ENCODE measurements around the gene ARSA.

- TF ChIP-seq CTCF (IDR thresholded peaks at IDR 0.05) = no peak
- no peak for TF ChIP-seq POLR2A (IDR thresholded peaks at IDR 0.05)
These were observed 48.3 kb upstream of the ARSA start for GRCh38 chr22:50676180-50676636.
